Nephron (organoid): ENCODE measurements around the gene MAD1L1.

Experiments used
- H3K27ac Mint-ChIP-seq, 3 experiments: 2 replicates each; pipeline ENCODE4 v1.8.0; 2020; ENCODE audit warnings: mixed read lengths in 3 of 3, mild to moderate bottlenecking in 2 of 3, moderate library complexity in 1 of 3
- H3K27me3 Mint-ChIP-seq: 2 replicates; pipeline ENCODE4 v1.8.0; 2021; ENCODE audit warnings: low read depth, mild to moderate bottlenecking, moderate library complexity, mixed read lengths
- H3K36me3 Mint-ChIP-seq: 2 replicates; pipeline ENCODE4 v1.8.0; 2020; ENCODE audit warnings: low read depth, mixed read lengths
- H3K4me1 Mint-ChIP-seq: 2 replicates; pipeline ENCODE4 v1.8.0; 2020; ENCODE audit warnings: mixed read lengths
- H3K4me3 Mint-ChIP-seq, 3 experiments: 2 replicates each; pipeline ENCODE4 v1.8.0; 2020; ENCODE audit warnings: mild to moderate bottlenecking in 3 of 3, mixed read lengths in 3 of 3, moderate library complexity in 2 of 3
- H3K9me3 Mint-ChIP-seq: 2 replicates; pipeline ENCODE4 v1.8.0; 2020; ENCODE audit warnings: mixed read lengths
- CTCF ChIP-seq, 3 experiments: fragments of 200-600 bp; sonication (generic); IDR thresholded peaks; one replicate each; pipeline ENCODE4 v1.5.0; 2021; ENCODE audit warnings: antibody characterized with exemption in 3 of 3; ENCODE audit not compliant: unreplicated experiment in 3 of 3

MAD1L1 gene

GRCh38 chr7:2052657-2053048 is 180.1 kb downstream of the MAD1L1 start:
- no peak for TF ChIP-seq CTCF (IDR thresholded peaks at IDR 0.05; ENCODE audit: unreplicated experiment in 3 of 3)
- Mint-ChIP-seq H3K4me3 (no peak overlapping the region), H3K4me1 (peaks cover 29% of the 10 kb centered on the region), H3K27me3 (no peaks in the 10 kb centered on the region), H3K9me3 (peaks cover 2% of the 10 kb centered on the region), H3K27ac (no peak overlapping the region), H3K36me3 (peaks cover 3% of the 10 kb centered on the region)

- H3K4me3 Mint-ChIP-seq = no peak overlapping the region
- no peaks in the 10 kb centered on the region for H3K27me3 Mint-ChIP-seq
- no peak for TF ChIP-seq CTCF (IDR thresholded peaks at IDR 0.05; ENCODE audit: unreplicated experiment in 3 of 3)
Observed at GRCh38 chr7:2051707-2052656, 180.8 kb downstream of the MAD1L1 start.

DNA sequence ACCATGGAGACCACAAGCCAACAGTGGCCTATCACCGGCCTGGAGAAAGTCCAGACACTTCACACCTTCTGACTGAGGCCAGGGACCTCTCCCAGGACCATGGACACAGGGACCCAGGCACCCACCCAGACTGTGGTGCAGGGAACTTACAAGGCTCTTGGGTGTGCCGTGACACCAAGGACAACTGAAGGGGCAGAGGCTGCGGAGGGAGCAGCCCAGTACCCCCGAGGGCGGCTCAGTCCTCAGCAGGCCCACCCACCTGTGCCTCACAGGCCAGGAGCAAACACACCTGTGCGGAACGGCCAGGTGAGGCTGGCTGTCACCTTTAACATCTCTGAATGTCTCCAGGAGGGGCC is 182.3 kb downstream of the MAD1L1 start:
- no peak overlapping the region for H3K27ac Mint-ChIP-seq
- H3K4me3 Mint-ChIP-seq = no peak overlapping the region
- TF ChIP-seq CTCF (IDR thresholded peaks at IDR 0.05; ENCODE audit: unreplicated experiment in 3 of 3) = no peak
- H3K36me3 Mint-ChIP-seq = no peaks in the 10 kb centered on the region
- H3K9me3 Mint-ChIP-seq = no peaks in the 10 kb centered on the region
- H3K27me3 Mint-ChIP-seq = no peaks in the 10 kb centered on the region
- peaks cover 28% of the 10 kb centered on the region for H3K4me1 Mint-ChIP-seq

More at GRCh38 chr7:2051707-2052656, 180.8 kb downstream of the MAD1L1 start:
- H3K27ac Mint-ChIP-seq = peak overlapping the region in 1 of 3 experiments; percentile 17
- H3K4me1 Mint-ChIP-seq = peaks cover 32% of the 10 kb centered on the region
- H3K36me3 Mint-ChIP-seq = no peaks in the 10 kb centered on the region
- H3K9me3 Mint-ChIP-seq = no peaks in the 10 kb centered on the region

- TF ChIP-seq CTCF (IDR thresholded peaks at IDR 0.05; ENCODE audit: unreplicated experiment in 3 of 3) = no peak
- Mint-ChIP-seq H3K27me3 (no peaks in the 10 kb centered on the region), H3K4me1 (peaks cover 28% of the 10 kb centered on the region), H3K36me3 (no peaks in the 10 kb centered on the region), H3K9me3 (no peaks in the 10 kb centered on the region), H3K4me3 (no peak overlapping the region), H3K27ac (no peak overlapping the region)
Observed at GRCh38 chr7:2049782-2050510, 182.8 kb downstream of the MAD1L1 start.

GRCh38 chr7:2049111-2049781 is 183.5 kb downstream of the MAD1L1 start:
- Mint-ChIP-seq H3K36me3 (peaks cover under 1% of the 10 kb centered on the region), H3K4me1 (peaks cover 28% of the 10 kb centered on the region), H3K9me3 (no peaks in the 10 kb centered on the region), H3K27me3 (no peaks in the 10 kb centered on the region), H3K4me3 (no peak overlapping the region), H3K27ac (peak overlapping the region in 2 of 3 experiments; percentile 24 to 67)
- TF ChIP-seq CTCF (IDR thresholded peaks at IDR 0.05; ENCODE audit: unreplicated experiment in 3 of 3) = no peak
